Body of pancreas (tissue), 4 donors: ENCODE measurements around the gene SPTBN1. TPM values are rescaled to one million over a fixed set of nuclear protein-coding genes. Genes with fewer than 3 reads are reported as not detected.

ENCODE experiments used
- ATAC-seq: fragments of 150-250 bp; one replicate; pipeline ENCODE4 v1.9.1; 2016
- DNase-seq, 4 donors: peaks; one replicate each; pipeline ENCODE4 v3.0.0-alpha.2; 2019
- H3K27ac ChIP-seq, 4 donors: fragments of 200-600 bp; sonication (generic); 1 replicate in 3 of 4; 2 replicates in 1 of 4; pipeline versions ENCODE4 v1.5.1 to v1.6.1; 2016 to 2019; ENCODE audit warnings: mild to moderate bottlenecking in 1 of 4, mixed read lengths in 1 of 4, moderate library complexity in 1 of 4
- H3K27me3 ChIP-seq, 2 donors: fragments of 200-600 bp; sonication (generic); one replicate each; pipeline ENCODE4 v1.6.0; 2016; ENCODE audit warnings: mild to moderate bottlenecking in 1 of 2
- H3K36me3 ChIP-seq, 2 donors: fragments of 200-600 bp; sonication (generic); replicated peaks in 1 of 2; 2 replicates each; pipeline ENCODE4 v1.5.1; 2016; ENCODE audit warnings: low read depth in 2 of 2; ENCODE audit not compliant: insufficient read depth in 1 of 2
- H3K4me1 ChIP-seq: fragments of 200-600 bp; sonication (generic); one replicate; pipeline ENCODE4 v1.6.0; 2016
- H3K4me3 ChIP-seq, 2 donors: fragments of 200-600 bp; sonication (generic); 1 replicate in 1 of 2; 2 replicates in 1 of 2; pipeline ENCODE4 v1.5.1; 2016 to 2019
- H3K9me3 ChIP-seq, 3 donors: fragments of 200-600 bp; sonication (generic); 1 replicate in 2 of 3; 2 replicates in 1 of 3; pipeline ENCODE4 v1.5.1; 2016
- POLR2A ChIP-seq, 3 donors: fragments of 450-650 bp; IDR thresholded peaks; one replicate each; pipeline ENCODE4 v1.6.1; 2016; ENCODE audit warnings: antibody characterized with exemption in 3 of 3, mild to moderate bottlenecking in 2 of 3
- WGBS, 2 donors: methylation state at CpG; one replicate each; pipeline ENCODE4 v1.1.5; 2017; 5-methylcytosine and 5-hydroxymethylcytosine counted together
- intact Hi-C: fragments of 100-400 bp; cut with DNase I; formaldehyde crosslinking; loops from one replicate; pipeline ENCODE4 v1.15.1; 2023
- total RNA-seq, 2 donors: library from RNA; depleted of rRNA; stranded (reverse); fragments of >200 nt; gene quantifications; one replicate each; pipeline ENCODE4 v1.1.0, GENCODE V29; 2016
- TF ChIP-seq, protein P1 (sequence below), 7 experiments: fragments of 450-650 bp in 4 of 7; fragments of 200-600 bp in 3 of 7; sonication (generic) in 3 of 7; IDR thresholded peaks; one replicate each; pipeline ENCODE4 v1.5.1; 2016 to 2019; ENCODE audit warnings: antibody characterized with exemption in 7 of 7

Gene SPTBN1
- total RNA-seq, 2 donors from 2014 or later: 186 to 195 TPM

DNA sequence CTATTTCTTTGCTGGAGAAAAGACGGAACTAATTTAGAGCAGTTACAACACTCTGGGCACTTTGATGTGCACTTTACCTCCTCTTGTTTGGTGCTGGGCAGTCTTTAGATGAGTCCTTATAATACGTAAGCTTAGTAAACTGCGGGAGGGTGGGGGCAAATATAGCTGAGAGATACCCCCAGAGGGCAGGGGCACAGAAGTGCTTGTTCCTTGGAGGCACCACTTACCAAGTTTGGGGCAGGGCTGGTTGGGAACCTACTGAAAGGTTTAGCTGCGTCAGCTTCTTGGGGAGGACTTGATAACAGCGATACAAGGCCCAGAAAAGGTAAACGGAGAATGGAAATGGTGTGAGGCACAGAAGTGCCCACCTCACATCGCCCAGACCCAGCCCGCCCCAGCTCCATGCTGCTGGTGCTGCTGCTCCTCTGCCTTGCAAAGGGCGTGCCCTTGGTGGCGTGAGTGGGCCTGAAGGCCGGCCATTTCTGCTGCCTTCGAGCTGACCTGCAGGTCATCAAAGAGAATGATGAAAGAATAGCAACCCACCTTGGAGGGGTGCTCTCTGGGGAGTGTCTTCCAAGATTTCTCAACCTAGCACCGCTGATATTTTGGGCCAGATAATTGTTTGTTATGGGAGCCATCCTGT lies 139.2 kb downstream of the SPTBN1 start:
- intact Hi-C loops: no loop called here
- TF ChIP-seq POLR2A (IDR thresholded peaks at IDR 0.05): no peak
- ATAC-seq (no peak), DNase-seq (no peak)
- H3K4me1 ChIP-seq: peaks cover 61% of the 10 kb centered on the region
- no peaks in the 10 kb centered on the region for H3K9me3 ChIP-seq
- H3K27ac ChIP-seq: peak overlapping the region in 1 of 4 donors; percentile 26
- H3K36me3 ChIP-seq: peaks cover 0 to 1% of the 10 kb centered on the region in 2 donors
- H3K4me3 ChIP-seq: no peak overlapping the region
- no peaks in the 10 kb centered on the region for H3K27me3 ChIP-seq
- 90 to 96% methylated on average over 13 of the region's 13 CpGs for WGBS, 2 donors

DNA sequence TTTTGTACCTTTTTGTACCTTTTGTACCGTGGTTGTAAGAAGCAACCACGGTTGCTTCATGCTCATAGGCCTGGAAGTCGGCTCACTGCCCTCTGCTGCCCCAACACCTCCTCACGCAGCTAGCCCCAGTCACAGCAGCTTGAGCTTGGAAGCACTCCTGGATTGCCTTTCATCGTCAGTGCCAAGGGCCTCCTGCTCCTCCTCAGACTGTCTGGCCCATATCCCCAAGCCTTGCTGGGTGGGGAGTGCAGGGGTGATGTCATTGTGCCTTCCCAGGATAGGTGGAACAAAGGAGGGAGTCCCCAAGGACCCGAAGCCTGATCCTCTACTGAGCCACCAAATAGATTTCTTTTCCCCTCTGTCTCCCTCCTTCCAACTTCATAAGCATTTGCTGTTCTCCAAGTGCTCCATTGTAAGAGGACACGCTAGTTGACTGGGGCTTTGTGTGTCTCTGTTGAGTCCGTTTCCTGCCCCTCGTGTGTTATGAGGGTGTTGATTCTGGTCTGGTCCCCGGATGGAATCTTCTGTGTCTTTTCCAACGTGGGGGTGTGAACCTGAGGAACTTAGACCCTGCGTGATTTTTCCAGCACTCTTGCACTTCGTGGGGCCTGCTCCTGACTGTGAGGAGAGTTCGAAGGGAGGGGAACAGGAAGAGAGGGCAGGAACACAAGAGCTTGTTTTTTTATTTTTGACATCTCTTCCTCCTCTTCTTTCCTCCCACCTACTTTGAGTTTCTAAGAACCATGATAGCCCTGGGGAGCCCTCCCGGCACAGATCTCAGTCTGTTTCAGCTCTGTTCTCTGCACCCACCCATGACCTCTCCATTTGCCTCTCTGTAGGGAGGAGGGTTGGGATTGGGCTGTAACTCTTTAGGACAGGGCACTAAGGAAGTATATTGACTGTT lies 140.1 kb downstream of the SPTBN1 start:
- intact Hi-C loops: no loop called here
- DNase-seq (no peak), ATAC-seq (no peak)
- TF ChIP-seq, protein P1, sequence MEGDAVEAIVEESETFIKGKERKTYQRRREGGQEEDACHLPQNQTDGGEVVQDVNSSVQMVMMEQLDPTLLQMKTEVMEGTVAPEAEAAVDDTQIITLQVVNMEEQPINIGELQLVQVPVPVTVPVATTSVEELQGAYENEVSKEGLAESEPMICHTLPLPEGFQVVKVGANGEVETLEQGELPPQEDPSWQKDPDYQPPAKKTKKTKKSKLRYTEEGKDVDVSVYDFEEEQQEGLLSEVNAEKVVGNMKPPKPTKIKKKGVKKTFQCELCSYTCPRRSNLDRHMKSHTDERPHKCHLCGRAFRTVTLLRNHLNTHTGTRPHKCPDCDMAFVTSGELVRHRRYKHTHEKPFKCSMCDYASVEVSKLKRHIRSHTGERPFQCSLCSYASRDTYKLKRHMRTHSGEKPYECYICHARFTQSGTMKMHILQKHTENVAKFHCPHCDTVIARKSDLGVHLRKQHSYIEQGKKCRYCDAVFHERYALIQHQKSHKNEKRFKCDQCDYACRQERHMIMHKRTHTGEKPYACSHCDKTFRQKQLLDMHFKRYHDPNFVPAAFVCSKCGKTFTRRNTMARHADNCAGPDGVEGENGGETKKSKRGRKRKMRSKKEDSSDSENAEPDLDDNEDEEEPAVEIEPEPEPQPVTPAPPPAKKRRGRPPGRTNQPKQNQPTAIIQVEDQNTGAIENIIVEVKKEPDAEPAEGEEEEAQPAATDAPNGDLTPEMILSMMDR (IDR thresholded peaks at IDR 0.05): no peak
- no peak for TF ChIP-seq POLR2A (IDR thresholded peaks at IDR 0.05)
- 71 to 73% methylated on average over 15 of the region's 15 CpGs for WGBS, 2 donors
- H3K27me3 ChIP-seq: no peaks in the 10 kb centered on the region
- H3K36me3 ChIP-seq: peaks cover 0 to 1% of the 10 kb centered on the region in 2 donors
- peaks cover 61% of the 10 kb centered on the region for H3K4me1 ChIP-seq
- H3K9me3 ChIP-seq: no peaks in the 10 kb centered on the region
- peak overlapping the region in 3 of 4 donors; percentile 26 to 58 (median 50) for H3K27ac ChIP-seq
- H3K4me3 ChIP-seq: no peak overlapping the region

DNA sequence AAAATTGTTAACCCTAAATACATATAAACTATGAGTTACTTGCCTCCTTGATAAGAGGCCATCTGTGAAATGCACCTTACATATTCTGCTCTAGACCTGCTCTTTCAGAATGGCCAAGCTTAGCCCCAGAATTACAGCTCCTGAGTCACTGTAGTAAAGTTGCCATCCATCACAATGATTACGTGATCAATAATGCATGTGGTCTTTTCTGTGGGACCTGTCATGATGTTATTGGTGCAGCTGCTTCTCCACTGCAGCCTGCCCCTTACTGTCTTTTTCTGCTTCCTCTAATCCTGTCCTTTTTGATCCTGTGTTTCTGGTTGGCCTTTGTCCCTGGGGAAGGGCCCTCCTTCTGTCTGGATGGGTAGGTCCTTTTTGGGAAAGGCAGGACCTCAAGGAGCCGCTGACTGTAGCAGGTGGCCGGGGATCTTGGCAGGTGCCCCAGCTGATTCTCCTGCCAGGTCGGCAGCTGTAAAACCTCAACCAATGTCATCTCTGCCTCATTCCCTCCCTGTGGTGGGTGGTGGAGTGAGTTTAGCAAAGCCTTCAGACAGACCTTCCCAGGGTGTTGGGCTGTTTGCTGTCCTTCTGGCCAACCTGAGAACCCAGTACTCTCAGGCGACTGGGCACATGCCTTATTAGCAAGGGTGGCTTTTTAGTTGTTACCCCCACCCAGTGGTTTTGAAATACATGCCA lies 141.2 kb downstream of the SPTBN1 start:
- DNase-seq (peak; percentile 63 to 85 (median 78)), ATAC-seq (peak; percentile 61)
- Histone ChIP-seq H3K36me3 (peaks cover 0 to 1% of the 10 kb centered on the region in 2 donors), H3K27ac (peak overlapping the region in 3 of 4 donors; percentile 26 to 58 (median 50)), H3K9me3 (no peaks in the 10 kb centered on the region), H3K4me1 (peaks cover 70% of the 10 kb centered on the region), H3K27me3 (no peaks in the 10 kb centered on the region), H3K4me3 (no peak overlapping the region)
- 7% methylated on average over 5 of the region's 5 CpGs for WGBS, 2 donors
- intact Hi-C loops: no loop called here
- no peak for TF ChIP-seq POLR2A (IDR thresholded peaks at IDR 0.05)
- TF ChIP-seq, protein P1 (IDR thresholded peaks at IDR 0.05): peak in 2 of 7 experiments; percentile 8 to 22

DNA sequence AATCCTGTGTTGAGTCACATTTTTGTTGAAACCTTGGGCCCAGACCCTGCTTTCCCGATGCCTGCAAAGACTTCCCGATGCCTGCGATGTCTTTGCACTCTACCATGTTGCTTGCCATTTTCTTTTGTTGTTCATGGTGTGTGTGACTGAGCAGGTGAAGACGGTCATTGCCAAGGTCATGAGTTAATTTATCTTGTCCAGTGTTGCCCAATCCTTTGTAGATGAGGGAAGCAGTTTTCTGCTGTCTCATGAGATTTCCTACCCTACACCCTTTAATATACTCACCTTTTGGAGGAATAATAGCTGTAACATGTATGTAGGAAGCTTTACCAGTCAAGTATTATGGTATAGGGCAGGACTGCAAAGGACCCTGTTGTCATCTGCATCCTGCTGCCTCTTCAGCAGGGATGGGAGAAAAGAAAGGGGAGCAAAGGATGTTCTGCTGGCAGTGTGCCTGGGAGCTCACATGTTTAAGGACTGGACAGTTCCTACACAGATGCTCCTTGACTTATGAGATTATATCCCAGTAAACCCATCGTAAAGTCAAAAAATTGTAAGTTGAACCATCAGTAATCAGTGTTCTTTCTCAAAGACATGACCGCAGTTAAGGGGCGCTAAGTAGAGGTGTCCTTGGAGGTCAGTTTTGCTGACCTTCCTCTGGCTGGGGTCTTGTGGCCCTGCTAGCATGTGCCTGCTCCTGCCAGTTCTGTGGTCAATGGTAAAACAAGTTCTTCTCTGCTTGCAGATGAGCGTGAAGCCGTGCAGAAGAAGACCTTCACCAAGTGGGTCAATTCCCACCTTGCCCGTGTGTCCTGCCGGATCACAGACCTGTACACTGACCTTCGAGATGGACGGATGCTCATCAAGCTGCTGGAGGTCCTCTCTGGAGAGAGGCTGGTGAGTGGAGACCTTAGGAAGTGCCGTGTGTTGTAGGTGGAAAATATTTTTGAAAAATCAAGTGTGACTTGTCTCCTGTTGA lies 142.5 kb downstream of the SPTBN1 start:
- H3K27ac ChIP-seq: peak overlapping the region in 3 of 4 donors; percentile 16 to 68 (median 58)
- no peak overlapping the region for H3K4me3 ChIP-seq
- H3K9me3 ChIP-seq: no peaks in the 10 kb centered on the region
- 88 to 92% methylated on average over 14 of the region's 14 CpGs for WGBS, 2 donors
- ATAC-seq (no peak), DNase-seq (no peak)
- no peaks in the 10 kb centered on the region for H3K36me3 ChIP-seq
- H3K4me1 ChIP-seq: peaks cover 83% of the 10 kb centered on the region
- H3K27me3 ChIP-seq: no peaks in the 10 kb centered on the region
- TF ChIP-seq POLR2A (IDR thresholded peaks at IDR 0.05): no peak
- TF ChIP-seq, protein P1 (IDR thresholded peaks at IDR 0.05): no peak
- intact Hi-C loops: no loop called here
